Right ventricle myocardium superior (tissue), 1 donor: ENCODE data around the gene CAPNS1. TPM values are rescaled to one million over a fixed set of nuclear protein-coding genes. Genes with fewer than 3 reads are reported as not detected.

Source experiments
- ATAC-seq: fragments of 200-7000 bp; cut with Tn5 transposase; one replicate; pipeline ENCODE4 v1.9.1; 2020; ENCODE audit warnings: mild to moderate bottlenecking; ENCODE audit not compliant: poor library complexity
- DNase-seq: peaks from one replicate; pipeline ENCODE4 v3.0.0-alpha.2; 2020
- intact Hi-C: fragments of 100-400 bp; cut with DNase I; formaldehyde crosslinking; loops from one replicate; pipeline ENCODE4 v1.11.2; 2022
- long read RNA-seq: library from polyadenylated mRNA; unstranded; transcript quantifications from one replicate; pipeline ENCODE4 v2.0.0, GENCODE V29; 2021
- total RNA-seq: library from RNA; stranded (reverse); fragmentation: NEBNext Ultra II Directional; extraction: Animal tissue kit (Norgen Biotek cat#: 25700); gene quantifications from one replicate; pipeline ENCODE4 v1.2.1, GENCODE V29; 2021
- donor health status: DM: no; HTN: yes; CAD: no; lungs with severe emphysema.

The CAPNS1 gene
- 781 TPM for total RNA-seq
- long read RNA-seq, transcript CAPNS1-201 (11 exons, 1,918 nt), result major isoform, 156 of 286 reads
- long read RNA-seq, partial matches to known transcripts, result 67 of 286 reads
- long read RNA-seq, other reads (novel, unspliced or antisense), result 63 of 286 reads

DNA sequence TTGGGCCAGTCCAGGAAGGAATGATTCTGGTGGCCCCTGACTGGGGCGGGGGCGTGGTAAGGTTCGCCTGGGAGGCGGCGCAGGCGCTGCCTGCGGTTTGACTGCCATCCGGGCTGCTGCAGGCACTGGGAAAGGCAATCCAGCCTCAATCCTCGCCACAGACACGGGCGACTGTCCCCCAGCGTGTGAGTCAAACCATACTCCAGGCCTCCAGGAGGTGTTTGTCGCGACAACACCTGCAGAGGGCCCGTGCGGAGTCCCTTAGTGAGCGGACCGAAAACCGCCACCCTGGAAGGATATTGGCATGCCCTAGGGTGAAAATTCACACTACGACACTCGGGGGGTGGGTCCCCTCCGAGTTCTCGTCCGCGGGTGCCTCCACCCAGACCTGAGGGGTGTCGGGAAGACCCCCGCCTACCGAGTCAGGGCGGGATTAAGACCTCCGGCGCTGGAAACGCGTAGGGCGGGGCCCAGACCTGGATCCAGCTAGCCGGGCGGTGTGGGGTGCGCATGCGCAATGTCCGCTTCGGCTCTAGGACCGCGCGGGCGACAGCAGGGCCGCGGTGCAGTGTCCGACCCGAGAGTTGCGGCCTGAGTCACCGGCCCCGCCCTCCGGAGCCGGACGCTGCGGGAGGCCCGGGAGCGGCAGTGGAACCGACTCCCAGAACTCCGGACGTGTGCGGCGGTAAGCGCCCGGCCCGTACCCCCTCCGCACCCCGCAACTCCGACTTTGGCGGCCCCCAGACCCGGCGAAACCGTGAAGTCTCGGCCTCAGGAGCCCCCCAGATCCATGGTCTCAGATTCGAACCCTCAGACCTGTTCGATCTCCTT is at the start of gene CAPNS1:
TSS of gene CAPNS1 (plus strand) at position 594 of the 831 bp plus-strand sequence. CDS start 946 bp downstream, outside the sequence.
- intact Hi-C loops, result no loop called here
- peak; percentile 99 for DNase-seq
- ATAC-seq, result peak; percentile 92

DNA sequence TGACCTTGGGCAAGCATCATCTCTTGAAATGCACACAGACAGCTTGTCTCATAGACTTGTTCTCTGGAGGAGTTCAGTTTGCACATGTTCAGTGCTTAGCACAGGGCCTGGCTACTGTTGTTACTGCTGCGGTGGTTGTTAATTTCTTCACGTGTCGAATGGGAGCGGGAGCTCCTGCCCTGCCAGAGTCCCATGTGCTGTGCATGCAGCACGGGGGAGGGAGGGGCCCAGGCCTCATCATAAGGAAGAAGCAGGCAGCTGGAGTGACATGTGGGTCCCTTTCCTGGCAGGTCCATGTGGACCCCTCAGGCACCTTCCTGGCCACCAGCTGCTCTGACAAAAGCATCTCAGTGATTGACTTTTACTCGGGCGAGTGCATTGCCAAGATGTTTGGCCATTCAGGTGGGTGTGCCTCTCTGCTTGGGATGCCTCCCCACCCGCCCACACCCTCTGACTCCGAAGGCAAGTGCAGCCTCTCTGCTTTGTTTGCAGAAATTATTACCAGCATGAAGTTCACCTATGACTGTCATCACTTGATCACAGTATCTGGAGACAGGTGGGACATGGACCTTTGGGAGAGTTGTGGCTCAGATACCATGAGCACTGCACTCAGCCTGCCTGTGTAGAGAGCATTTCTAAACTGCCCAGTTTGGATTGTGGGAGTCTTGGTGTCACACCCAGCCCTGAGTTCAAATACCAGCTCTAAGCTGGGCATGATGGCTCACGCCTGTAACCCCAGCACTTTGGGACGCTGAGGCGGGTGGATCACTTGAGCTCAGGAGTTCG is 48.8 kb upstream of the CAPNS1 start:
- ATAC-seq, result no peak
- DNase-seq, result no peak
- intact Hi-C loops, result no loop called here

DNA sequence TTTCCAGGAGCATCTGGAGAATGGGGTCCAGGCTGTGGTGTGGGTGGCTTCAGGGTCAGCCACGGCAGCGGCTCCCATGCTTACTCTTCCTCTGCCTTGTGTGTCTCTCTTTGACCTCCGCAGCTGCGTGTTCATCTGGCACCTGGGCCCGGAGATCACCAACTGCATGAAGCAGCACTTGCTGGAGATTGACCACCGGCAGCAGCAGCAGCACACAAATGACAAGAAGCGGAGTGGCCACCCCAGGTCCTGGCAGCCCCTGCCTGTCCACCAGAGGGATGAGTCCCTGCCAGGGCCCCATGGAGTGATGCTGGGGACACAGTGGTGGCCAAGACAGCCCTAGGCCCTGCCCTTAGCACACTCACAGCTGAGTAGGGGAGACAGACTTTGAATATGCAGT is 47.3 kb upstream of the CAPNS1 start:
- DNase-seq (no peak), ATAC-seq (no peak)
- intact Hi-C loops, result no loop called here

DNA sequence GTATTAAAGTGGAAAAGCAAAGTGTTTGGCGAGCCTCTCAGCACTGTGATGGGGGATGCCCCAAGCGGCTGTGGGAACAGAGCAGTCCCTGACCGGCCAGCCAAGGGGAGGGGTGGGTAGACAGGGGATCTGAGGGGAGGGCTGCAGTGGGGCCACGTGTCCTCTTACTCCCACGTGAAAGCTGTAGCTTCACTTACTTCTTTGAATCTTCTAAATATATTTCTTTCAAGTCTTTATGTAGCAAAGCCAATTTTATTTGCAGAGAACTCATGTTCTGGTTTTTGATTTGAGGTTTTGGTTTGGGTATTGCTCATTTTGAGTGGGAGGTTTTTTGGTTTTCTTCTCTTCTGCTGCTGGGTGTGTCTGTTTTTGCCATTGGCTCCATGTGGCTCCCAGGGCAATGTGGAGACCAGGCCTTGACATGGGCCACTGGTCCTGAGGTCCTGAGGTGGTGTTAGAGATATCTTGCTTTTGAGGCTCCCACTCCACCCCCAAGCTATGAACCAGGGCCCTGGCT is 46.7 kb upstream of the CAPNS1 start:
- intact Hi-C loops, result no loop called here
- DNase-seq, result no peak
- ATAC-seq, result peak; percentile 16

GRCh38 chr19:36093687-36094086 is 46.2 kb upstream of the CAPNS1 start:
- DNase-seq (no peak), ATAC-seq (peak; percentile 89)
- intact Hi-C loops, result no loop called here

DNA sequence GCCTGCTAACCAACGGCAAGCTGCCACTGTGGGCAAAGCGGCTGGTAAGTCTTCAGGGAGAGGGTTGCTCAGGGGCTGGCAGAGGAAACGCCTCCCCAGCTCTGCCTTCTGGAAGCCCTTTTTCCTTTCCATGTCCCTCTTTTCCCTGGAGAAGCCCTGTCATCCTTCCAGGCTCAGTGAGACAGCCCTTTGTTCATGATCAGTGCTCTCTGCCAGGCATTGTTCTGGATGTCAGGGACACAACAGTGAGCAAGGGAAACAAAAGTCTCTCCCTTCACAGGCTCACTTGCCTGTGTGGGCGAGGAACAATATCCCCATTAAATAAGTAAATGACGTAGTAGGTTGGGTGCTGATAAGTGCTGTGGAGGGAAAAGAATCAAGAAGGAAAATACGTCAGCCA is 42.8 kb upstream of the CAPNS1 start:
- intact Hi-C loops, result no loop called here
- DNase-seq (no peak), ATAC-seq (no peak)

DNA sequence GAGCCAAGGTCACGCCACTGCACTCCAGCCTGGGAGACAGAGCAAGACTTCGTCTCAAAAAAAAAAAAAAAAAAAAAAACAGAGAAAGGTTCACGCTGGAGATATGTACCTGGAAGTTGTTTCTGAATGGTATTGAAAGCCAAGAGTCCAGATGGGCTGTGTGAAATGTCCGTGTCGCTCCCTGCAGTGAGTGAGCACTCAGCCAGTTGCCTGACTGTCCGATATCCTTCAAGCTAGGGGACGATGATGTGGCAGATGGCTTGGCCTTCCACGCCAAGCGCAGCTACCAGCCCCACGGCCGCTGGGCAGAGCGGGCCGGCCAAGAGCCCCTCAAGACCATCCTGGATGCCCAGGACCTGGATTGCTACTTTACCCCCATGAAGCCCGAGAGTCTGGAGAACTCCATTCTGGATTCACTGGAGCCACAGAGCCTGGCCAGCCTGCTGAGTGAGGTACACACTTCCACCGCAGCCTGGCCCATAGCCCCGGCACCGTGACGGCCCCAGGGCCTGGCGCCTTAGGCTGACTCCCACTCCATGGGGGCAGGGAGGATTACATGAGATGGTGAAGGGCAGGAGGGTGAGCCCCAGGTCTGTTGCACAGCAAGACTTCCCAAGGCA is 40.6 kb upstream of the CAPNS1 start:
- DNase-seq, result no peak
- intact Hi-C loops, result no loop called here
- peak; percentile 59 for ATAC-seq

GRCh38 chr19:36100476-36100875 is 39.4 kb upstream of the CAPNS1 start:
- peak; percentile 84 for DNase-seq
- intact Hi-C loops, result no loop called here
- peak; percentile 85 for ATAC-seq

DNA sequence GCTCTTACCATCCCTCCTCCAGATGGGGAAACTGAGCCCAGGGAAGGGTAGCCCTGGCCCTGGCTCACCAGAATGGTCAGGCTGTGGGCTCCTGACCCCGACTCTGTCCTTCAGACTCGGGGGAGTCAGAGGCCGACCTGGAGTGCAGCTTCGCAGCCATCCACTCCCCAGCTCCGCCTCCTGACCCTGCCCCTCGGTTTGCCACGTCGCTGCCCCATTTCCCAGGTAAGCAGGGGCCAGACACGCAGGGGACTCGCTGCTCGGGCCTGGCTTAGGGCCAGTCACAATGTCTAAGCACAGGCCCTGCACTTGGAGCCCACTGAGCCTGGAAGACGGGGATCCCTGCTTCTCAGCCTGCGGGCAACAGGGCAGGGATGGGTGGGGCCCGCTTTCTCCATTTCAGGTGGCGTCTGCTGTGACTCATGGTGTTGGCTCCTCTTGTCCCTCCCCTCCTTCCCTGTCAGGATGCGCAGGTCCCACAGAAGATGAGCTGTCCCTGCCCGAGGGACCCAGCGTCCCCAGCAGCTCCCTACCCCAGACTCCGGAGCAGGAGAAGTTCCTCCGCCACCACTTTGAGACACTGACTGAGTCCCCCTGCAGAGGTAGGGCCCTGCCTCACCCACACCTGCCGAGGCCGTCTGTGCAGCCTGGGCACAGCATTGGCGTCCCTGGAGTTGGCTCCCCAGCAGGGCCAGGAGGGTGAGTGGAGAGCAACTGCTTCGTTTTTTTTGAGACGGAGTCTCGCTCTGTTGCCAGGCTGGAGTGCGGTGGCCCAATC is 38.1 kb upstream of the CAPNS1 start:
- intact Hi-C loops, result no loop called here
- DNase-seq (no peak), ATAC-seq (no peak)

GRCh38 chr19:36103040-36103626 is 36.7 kb upstream of the CAPNS1 start:
- DNase-seq (no peak), ATAC-seq (no peak)
- intact Hi-C loops, result no loop called here

DNA sequence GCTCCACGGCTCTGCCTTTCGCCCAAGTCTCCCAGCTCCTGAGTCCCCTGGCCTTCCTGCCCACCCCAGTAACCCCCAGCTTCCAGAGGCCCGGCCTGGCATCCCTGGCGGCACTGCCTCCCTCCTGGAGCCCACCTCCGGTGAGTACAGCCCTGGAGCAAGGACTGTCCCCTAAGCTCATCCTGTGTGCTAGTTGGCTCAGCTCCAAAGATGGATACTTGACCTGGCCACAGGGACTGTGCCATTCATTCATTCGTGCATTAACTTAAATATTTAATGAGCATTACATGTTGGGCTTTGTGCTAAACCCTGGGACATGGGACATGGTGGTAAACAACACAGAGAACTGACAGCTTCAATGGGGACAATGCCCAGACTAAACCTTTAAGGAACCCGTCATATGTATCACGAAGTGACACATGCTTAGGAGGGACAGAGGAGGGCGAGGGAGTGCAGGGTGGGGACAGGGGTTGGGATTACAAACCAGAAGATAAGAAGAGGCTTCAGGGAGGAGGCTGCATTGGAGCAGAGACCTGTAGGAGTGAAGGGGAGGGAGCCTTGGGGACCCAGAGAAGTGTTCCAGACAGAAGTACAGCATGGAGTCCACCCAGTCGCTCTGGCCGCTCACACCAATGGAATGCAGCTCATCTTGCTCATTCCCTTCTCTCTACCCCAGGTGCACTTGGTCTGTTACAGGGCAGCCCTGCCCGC is 35.9 kb upstream of the CAPNS1 start:
- ATAC-seq (no peak), DNase-seq (no peak)
- intact Hi-C loops, result no loop called here

GRCh38 chr19:36106441-36106840 is 33.4 kb upstream of the CAPNS1 start:
- intact Hi-C loops, result no loop called here
- DNase-seq (no peak), ATAC-seq (peak; percentile 64)

DNA sequence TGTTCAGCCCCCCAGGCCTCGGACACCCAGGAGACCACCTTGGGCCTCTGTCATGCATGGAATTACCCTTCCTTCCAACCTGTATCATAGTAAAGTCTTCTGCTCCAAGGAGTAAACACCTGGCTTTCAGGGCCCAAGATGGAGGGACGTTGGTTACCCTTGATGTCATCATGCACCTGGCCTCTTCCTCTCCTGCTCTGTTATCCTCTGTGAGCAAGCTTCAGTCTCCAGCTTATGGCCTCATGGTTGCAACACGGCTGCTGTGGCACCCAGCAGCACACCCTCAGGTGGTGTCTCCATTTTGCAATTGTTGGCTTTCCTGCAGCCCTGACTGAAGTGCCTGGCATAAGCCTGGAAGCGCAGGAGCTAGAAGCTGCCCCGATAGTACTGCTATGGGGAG is 32.9 kb upstream of the CAPNS1 start:
- no peak for DNase-seq
- intact Hi-C loops, result no loop called here
- ATAC-seq, result no peak

DNA sequence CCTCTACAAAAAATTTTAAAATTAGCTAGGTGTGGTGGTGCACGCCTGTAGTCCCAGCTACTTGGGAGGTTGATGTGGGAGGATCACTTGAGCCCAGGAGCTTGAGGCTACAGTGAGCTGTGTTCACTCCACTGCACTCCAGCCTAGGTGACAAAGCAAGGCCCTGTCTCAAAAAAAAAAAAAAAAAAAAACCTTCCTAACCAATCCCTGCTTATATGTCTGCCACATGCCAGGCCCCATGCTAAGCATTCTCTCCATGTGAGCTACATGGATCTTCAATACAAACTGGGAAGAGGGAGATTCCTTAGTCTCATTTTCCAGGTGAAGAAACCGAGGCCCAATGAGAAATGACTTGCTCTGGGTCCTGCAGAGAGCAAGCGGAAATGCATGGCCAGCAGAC is 31.2 kb upstream of the CAPNS1 start:
- intact Hi-C loops, result no loop called here
- DNase-seq (no peak), ATAC-seq (no peak)

DNA sequence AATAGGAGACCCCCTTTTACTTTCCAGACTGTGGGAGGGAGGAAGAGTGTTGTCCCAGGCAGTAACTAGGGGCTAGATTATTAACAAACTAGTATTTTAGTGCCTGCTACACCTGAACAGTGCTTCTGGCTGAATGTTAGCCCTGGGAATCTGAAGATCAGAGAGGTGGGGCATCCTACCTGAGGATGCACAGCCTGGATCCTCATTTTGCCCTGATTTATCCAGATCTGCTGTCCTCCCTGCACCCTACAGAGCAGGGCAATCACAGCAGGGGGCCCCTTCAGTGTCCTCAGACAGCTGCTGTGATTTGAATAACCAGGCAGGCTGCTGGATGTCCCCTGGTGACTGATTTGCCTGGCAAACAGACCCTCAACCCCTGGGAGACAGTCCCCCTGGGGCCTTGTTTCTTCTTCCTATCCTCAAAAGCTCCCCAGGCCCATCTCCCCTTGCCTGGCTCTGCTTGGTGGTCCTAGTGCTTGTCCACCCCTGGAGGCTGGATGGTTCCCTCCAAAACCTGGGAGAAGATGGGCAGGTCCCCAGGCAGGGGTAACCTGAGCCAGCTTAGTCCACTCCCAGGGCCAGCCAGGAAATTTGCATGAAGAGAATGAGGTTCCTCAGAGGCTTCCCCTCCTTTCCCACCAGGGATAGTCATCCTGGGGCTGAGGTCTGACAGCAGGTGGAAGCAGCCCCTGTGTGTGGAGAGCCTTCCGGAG is 29.2 kb upstream of the CAPNS1 start, which contains the start of gene OVOL3:
TSS of gene OVOL3 (plus strand) at position 657 of the 713 bp plus-strand sequence. CDS start 60 bp downstream, outside the sequence.
- no peak for ATAC-seq
- DNase-seq, result no peak
- intact Hi-C loops, result loop anchor here (5.0 kb wide), 1 partner anchor 113 kb away; the partner anchor contains the start of gene SDHAF1

GRCh38 chr19:36111200-36111539 is 28.7 kb upstream of the CAPNS1 start:
- no peak for DNase-seq
- no peak for ATAC-seq
- intact Hi-C loops, result loop anchor here (5.0 kb wide), 1 partner anchor 114 kb away; the partner anchor contains the start of gene SDHAF1

DNA sequence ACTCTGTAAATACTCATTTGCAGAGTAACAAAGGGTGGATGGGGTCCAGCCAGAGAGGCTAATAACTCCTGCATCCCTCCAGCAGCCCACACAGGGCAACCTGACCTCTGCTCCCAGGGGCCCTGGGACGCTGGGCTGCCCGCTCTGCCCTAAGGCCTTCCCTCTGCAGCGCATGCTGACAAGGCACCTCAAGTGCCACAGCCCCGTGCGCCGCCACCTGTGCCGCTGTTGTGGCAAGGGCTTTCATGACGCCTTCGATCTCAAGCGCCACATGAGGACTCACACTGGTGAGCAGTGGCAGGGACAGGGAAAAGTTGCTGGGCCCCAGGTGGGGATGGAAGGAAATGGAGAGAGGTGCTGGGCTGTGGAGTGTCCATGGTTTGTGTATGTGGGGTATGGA is 27.2 kb upstream of the CAPNS1 start:
- intact Hi-C loops, result loop anchor here (5.0 kb wide), 1 partner anchor 115 kb away; the partner anchor contains the start of gene SDHAF1
- DNase-seq, result no peak
- ATAC-seq, result no peak
